Dermis microvascular lymphatic vessel endothelial cell (primary cell): ENCODE results near the gene CDC5L. TPM values are rescaled to one million over a fixed set of nuclear protein-coding genes. Genes with fewer than 3 reads are reported as not detected.
A peak's percentile ranks its signal among the peaks of the same experiment; 100 is the strongest.

Experiments
- DNase-seq, 2 donors: peaks; one replicate each; pipeline versions ENCODE4 v3.0.0 to v3.0.0-alpha.2; 2010; ENCODE audit warnings: low read depth in 2 of 2
- total RNA-seq: library from RNA; depleted of rRNA; stranded (reverse); fragments of >200 nt; gene quantifications from 2 replicates; pipeline ENCODE4 v1.2.1, GENCODE V29; 2014

The CDC5L gene
- total RNA-seq, 1 donor from 2014 or later, result 15.4 TPM

- peak in 1 of 2 donors; percentile 7 for DNase-seq
Measured at GRCh38 chr6:44373787-44374186, 13.7 kb upstream of the CDC5L start.

- DNase-seq, result no peak
Measured at GRCh38 chr6:44375071-44375470, 12.4 kb upstream of the CDC5L start.

GRCh38 chr6:44377484-44377883 is 10.0 kb upstream of the CDC5L start:
- no peak for DNase-seq

GRCh38 chr6:44377971-44378370 is 9.5 kb upstream of the CDC5L start:
- no peak for DNase-seq

- DNase-seq, result no peak
Measured at GRCh38 chr6:44381739-44382138, 5.8 kb upstream of the CDC5L start.

GRCh38 chr6:44386364-44386928 is 1.1 kb upstream of the CDC5L start:
- no peak for DNase-seq

GRCh38 chr6:44386929-44387345 is 569 bp upstream of the CDC5L start:
- no peak for DNase-seq

GRCh38 chr6:44388135-44388487 is 605 bp downstream of the CDC5L start:
- no peak for DNase-seq

- DNase-seq, result no peak
Measured at GRCh38 chr6:44388887-44389286, 1.4 kb downstream of the CDC5L start.

- no peak for DNase-seq
Measured at GRCh38 chr6:44390158-44390683, 2.7 kb downstream of the CDC5L start.

- no peak for DNase-seq
Measured at GRCh38 chr6:44395501-44395900, 8.0 kb downstream of the CDC5L start.

- DNase-seq, result no peak
Measured at GRCh38 chr6:44396968-44397367, 9.5 kb downstream of the CDC5L start.

- no peak for DNase-seq
Measured at GRCh38 chr6:44397424-44398164, 10.1 kb downstream of the CDC5L start.

GRCh38 chr6:44399991-44400390 is 12.5 kb downstream of the CDC5L start:
- no peak for DNase-seq

GRCh38 chr6:44400572-44400971 is 13.1 kb downstream of the CDC5L start:
- no peak for DNase-seq

- DNase-seq, result no peak
Measured at GRCh38 chr6:44401138-44401537, 13.6 kb downstream of the CDC5L start.

- no peak for DNase-seq
Measured at GRCh38 chr6:44404022-44404714, 16.7 kb downstream of the CDC5L start.

GRCh38 chr6:44404715-44405099 is 17.2 kb downstream of the CDC5L start:
- DNase-seq, result no peak

- DNase-seq, result no peak
Measured at GRCh38 chr6:44407951-44408670, 20.6 kb downstream of the CDC5L start.

GRCh38 chr6:44409207-44409794 is 21.8 kb downstream of the CDC5L start:
- DNase-seq, result no peak

- no peak for DNase-seq
Measured at GRCh38 chr6:44410363-44410762, 22.9 kb downstream of the CDC5L start.

GRCh38 chr6:44411141-44411540 is 23.6 kb downstream of the CDC5L start:
- DNase-seq, result peak in 1 of 2 donors; percentile 10
